MCF 10A (cell line): ENCODE data around the gene PHF20. TPM values are rescaled to one million over a fixed set of nuclear protein-coding genes. Genes with fewer than 3 reads are reported as not detected.
"Not testable (repeated sequence)": the region's sequence is repeated elsewhere in the genome, so short reads cannot be mapped to it uniquely, and the experiment has no call there.

Experiments
- BruUV-seq: library from RNA; stranded (reverse); fragments of 400-500 nt; replicated peaks from 2 replicates; lab custom pipeline; 2021; lab: Mats Ljungman, UMichigan
- CTCF ChIA-PET: fragments of 300-600 bp; sonication (Branson Sonifier 250); formaldehyde crosslinking; extraction: SDS; loops from one replicate; lab custom pipeline; 2021; ENCODE audit warnings: antibody characterized with exemption, inconsistent platforms; lab: Yijun Ruan, JAX
- POLR2A ChIA-PET: fragments of 300-600, 350-650 bp; sonication (Branson Sonifier 250); formaldehyde crosslinking; extraction: SDS; loops from one replicate; lab custom pipeline; 2020; ENCODE audit warnings: antibody characterized with exemption, inconsistent platforms; lab: Yijun Ruan, JAX
- DNase-seq: peaks from one replicate; pipeline ENCODE4 v3.0.0-alpha.2; 2018; ENCODE audit not compliant: unreplicated experiment
- H3K27ac Mint-ChIP-seq: one replicate; pipeline ENCODE4 v1.8.0; 2022; ENCODE audit warnings: mild to moderate bottlenecking, low read depth, mixed read lengths; ENCODE audit not compliant: unreplicated experiment
- H3K27me3 Mint-ChIP-seq: one replicate; pipeline ENCODE4 v1.8.0; 2022; ENCODE audit warnings: mixed read lengths; ENCODE audit not compliant: insufficient read depth, unreplicated experiment
- H3K36me3 Mint-ChIP-seq: one replicate; pipeline ENCODE4 v1.8.0; 2022; ENCODE audit warnings: mild to moderate bottlenecking, moderate library complexity, mixed read lengths; ENCODE audit not compliant: insufficient read depth, unreplicated experiment
- H3K4me1 Mint-ChIP-seq: one replicate; pipeline ENCODE4 v1.8.0; 2022; ENCODE audit warnings: mixed read lengths; ENCODE audit not compliant: insufficient read depth, unreplicated experiment
- H3K4me3 Mint-ChIP-seq: one replicate; pipeline ENCODE4 v1.8.0; 2022; ENCODE audit warnings: mild to moderate bottlenecking, moderate library complexity, mixed read lengths; ENCODE audit not compliant: unreplicated experiment
- H3K9me3 Mint-ChIP-seq: one replicate; pipeline ENCODE4 v1.8.0; 2022; ENCODE audit warnings: mixed read lengths; ENCODE audit not compliant: unreplicated experiment
- intact Hi-C: fragments of 100-400 bp; cut with micrococcal nuclease; formaldehyde crosslinking; loops from 2 replicates; pipeline ENCODE4 v1.14.1; 2022
- total RNA-seq: library from RNA; stranded (reverse); gene quantifications from 2 replicates; pipeline ENCODE4 v1.2.3, GENCODE V29; 2022
- TF ChIP-seq, protein P1 (sequence below): fragments of 200-600 bp; IDR thresholded peaks from one replicate; pipeline ENCODE4 v1.8.0; 2022; ENCODE audit warnings: antibody characterized with exemption, mild to moderate bottlenecking; ENCODE audit not compliant: unreplicated experiment

The PHF20 gene
- total RNA-seq, 1 experiment from 2014 or later, result 74.7 TPM

DNA sequence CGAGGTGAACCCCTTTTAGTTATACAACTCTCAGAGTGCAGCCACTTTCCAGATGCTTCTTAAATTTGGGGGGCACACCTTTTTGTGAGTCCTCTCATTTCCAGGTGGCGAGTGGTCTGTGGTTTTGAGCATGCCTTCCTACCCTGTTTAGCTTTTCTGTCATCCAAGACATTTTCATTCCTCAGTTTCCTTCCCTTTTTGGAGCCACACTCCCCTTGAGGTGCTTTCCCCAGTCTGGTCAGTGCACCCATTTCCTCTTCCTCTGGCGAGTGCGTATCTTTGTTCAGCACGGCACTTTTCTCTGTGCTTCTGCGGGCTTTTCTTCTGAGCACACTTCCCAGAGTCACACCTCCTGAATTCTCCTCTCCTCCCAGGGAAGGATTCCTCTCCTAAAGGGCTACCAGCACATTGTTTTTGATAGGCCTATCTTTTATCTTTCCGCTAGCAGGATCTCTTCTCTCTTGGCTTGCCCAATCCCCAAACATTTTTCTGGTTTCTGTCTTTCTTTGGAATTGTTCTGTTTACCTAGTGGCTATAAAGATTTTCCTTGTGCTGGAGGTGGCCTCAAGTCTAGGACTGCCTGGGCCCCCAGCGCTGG lies 1.4 kb downstream of the PHF20 start:
- no peaks in the 10 kb centered on the region for H3K9me3 Mint-ChIP-seq
- H3K27me3 Mint-ChIP-seq, result no peaks in the 10 kb centered on the region
- BruUV-seq, result no TSS peak
- peaks cover 18% of the 10 kb centered on the region for H3K36me3 Mint-ChIP-seq
- intact Hi-C loops, result no loop called here
- TF ChIP-seq, protein P1, sequence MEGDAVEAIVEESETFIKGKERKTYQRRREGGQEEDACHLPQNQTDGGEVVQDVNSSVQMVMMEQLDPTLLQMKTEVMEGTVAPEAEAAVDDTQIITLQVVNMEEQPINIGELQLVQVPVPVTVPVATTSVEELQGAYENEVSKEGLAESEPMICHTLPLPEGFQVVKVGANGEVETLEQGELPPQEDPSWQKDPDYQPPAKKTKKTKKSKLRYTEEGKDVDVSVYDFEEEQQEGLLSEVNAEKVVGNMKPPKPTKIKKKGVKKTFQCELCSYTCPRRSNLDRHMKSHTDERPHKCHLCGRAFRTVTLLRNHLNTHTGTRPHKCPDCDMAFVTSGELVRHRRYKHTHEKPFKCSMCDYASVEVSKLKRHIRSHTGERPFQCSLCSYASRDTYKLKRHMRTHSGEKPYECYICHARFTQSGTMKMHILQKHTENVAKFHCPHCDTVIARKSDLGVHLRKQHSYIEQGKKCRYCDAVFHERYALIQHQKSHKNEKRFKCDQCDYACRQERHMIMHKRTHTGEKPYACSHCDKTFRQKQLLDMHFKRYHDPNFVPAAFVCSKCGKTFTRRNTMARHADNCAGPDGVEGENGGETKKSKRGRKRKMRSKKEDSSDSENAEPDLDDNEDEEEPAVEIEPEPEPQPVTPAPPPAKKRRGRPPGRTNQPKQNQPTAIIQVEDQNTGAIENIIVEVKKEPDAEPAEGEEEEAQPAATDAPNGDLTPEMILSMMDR, result no peak
- ChIA-PET CTCF (interaction anchor here (1.4 kb wide), 1 partner anchor 31 kb away, joined by 9 read pairs; the partner anchor contains the start of gene RBM39), POLR2A (interaction anchor here (0.5 to 12.5 kb wide), 13 partner anchors 8 to 181 kb away, joined by 3 to 617 read pairs (median 7); partner anchors contain the start of genes CPNE1, NFS1, RBM12 and RBM39)
- H3K4me1 Mint-ChIP-seq, result peaks cover 53% of the 10 kb centered on the region
- H3K4me3 Mint-ChIP-seq, result peak overlapping the region; percentile 91
- peak overlapping the region; percentile 97 for H3K27ac Mint-ChIP-seq
- peak; percentile 11 for DNase-seq

DNA sequence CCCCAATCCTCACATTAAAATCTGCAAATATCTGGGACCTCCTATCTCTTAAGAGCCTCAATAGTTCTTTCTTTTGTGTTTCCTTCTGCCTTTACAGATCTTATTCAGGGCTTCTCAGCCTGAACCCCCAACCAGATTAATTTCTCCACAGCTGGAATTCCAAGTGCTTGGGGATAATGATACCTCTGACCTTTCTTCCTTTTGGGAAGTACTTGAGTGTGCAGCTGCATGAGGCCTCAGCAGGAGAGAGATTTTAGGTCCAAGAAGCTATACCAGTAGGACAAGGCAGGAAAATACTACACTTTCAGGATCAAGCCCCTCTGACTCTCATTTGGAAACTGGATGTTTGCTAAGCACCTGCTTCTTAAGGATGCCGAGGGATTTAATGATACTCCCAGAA lies 2.6 kb downstream of the PHF20 start:
- no TSS peak for BruUV-seq

DNA sequence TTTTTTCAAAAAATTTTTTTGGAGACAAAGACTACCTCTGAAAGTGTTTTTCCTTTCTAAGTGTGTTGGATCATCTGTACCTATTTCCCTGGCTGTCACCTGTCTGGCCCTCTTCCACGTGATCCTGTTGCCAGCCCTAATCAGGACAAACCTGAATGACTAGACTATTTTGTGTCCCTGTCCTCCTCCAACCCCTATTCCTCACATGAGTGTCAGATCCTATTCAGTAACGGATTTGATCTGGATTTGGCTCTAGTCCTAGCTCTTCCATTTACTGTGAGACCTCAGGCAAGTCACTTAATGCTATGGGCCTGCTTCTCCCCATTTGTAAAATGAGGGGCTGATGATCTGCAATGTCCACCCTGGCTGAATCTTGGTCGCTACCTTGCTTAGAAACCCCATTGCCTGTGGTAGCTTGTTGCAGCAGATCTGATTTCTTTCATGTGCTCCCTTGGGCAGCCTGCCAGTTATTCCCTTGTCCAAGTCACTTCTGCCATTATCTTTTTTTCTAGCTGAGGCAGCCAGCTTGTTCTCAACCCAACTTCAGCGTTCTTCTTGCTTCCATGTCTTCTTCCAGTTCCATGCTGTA lies 4.8 kb downstream of the PHF20 start:
- Mint-ChIP-seq H3K9me3 (no peaks in the 10 kb centered on the region), H3K36me3 (peaks cover 38% of the 10 kb centered on the region), H3K27ac (peak overlapping the region; percentile 82), H3K4me1 (peaks cover 38% of the 10 kb centered on the region), H3K4me3 (peak overlapping the region; percentile 2), H3K27me3 (no peaks in the 10 kb centered on the region)
- DNase-seq, result peak; percentile 56
- intact Hi-C loops, result no loop called here
- no TSS peak for BruUV-seq
- CTCF ChIA-PET, result no interaction called here
- POLR2A ChIA-PET, result interaction anchor here (0.6 to 3.1 kb wide), 11 partner anchors 11 to 460 kb away, joined by 3 to 22 read pairs (median 4); partner anchors contain the start of gene RBM39
- TF ChIP-seq, protein P1, result no peak

More for the DNA sequence above, 2.6 kb downstream of the PHF20 start:
- intact Hi-C loops, result no loop called here
- Mint-ChIP-seq H3K27me3 (no peaks in the 10 kb centered on the region), H3K4me1 (peaks cover 41% of the 10 kb centered on the region), H3K4me3 (peak overlapping the region; percentile 91), H3K36me3 (peaks cover 20% of the 10 kb centered on the region), H3K9me3 (no peaks in the 10 kb centered on the region), H3K27ac (peak overlapping the region; percentile 97)
- TF ChIP-seq, protein P1, result no peak
- DNase-seq, result no peak
- ChIA-PET POLR2A (interaction anchor here (0.6 to 1.9 kb wide), 4 partner anchors 32 to 150 kb away, joined by 3 to 17 read pairs (median 4); partner anchors contain the start of genes NFS1, RBM39 and ROMO1), CTCF (no interaction called here)

DNA sequence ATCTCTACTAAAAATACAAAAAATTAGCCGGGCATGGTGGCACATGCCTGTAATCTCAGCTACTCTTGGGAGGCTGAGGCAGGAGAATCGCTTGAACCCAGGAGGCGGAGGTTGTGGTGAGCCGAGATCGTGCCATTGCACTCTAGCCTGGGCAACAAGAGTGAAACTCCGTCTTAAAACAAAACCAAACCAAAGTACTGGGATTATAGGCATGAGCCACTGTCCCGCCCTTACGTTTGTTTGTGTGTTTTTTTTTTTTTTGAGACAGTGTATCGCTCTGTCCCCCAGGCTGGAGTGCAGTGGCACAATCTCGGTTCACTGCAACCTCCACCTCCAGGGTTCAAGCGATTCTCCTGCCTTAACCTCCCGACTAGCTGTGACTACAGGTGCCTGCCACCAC lies 12.0 kb downstream of the PHF20 start:
- H3K4me3 Mint-ChIP-seq, intact Hi-C loops, DNase-seq, H3K9me3 Mint-ChIP-seq, BruUV-seq, H3K27me3 Mint-ChIP-seq, H3K27ac Mint-ChIP-seq, CTCF ChIA-PET: not testable (repeated sequence)
- Mint-ChIP-seq H3K36me3 (peaks cover 56% of the 10 kb centered on the region), H3K4me1 (peaks cover 10% of the 10 kb centered on the region)
- POLR2A ChIA-PET, result interaction anchor here (1.1 kb wide), 1 partner anchor 12 kb away, joined by 3 read pairs; the partner anchor contains the start of gene PHF20

DNA sequence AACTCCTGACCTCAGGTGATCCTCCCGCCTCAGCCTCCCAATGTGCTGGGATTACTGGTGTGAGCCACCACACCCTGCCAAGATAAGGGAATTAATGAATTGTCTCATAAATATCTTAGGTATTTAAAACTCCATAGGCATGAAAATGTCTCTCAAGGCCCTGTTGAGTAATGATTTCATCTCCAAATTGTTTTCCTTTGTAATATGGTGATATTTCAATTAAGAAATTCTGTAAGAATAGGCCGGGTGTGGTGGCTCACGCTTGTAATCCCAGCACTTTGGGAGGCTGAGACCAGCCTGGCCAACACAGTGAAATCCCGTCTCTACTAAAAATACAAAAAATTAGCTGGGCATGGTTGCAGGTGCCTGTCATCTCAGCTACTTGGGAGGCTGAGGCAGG lies 13.7 kb downstream of the PHF20 start:
- intact Hi-C loops, H3K4me3 Mint-ChIP-seq, BruUV-seq, H3K9me3 Mint-ChIP-seq, H3K27ac Mint-ChIP-seq, CTCF ChIA-PET, H3K27me3 Mint-ChIP-seq, DNase-seq: not testable (repeated sequence)
- peaks cover 10% of the 10 kb centered on the region for H3K4me1 Mint-ChIP-seq
- peaks cover 53% of the 10 kb centered on the region for H3K36me3 Mint-ChIP-seq
- POLR2A ChIA-PET, result interaction anchor here (1.4 kb wide), 1 partner anchor 13 kb away, joined by 5 read pairs; no protein-coding TSS in a partner anchor
